ENCODE results near the gene SECISBP2. TPM values are rescaled to one million over a fixed set of nuclear protein-coding genes. Genes with fewer than 3 reads are reported as not detected.

The SECISBP2 gene
- total RNA-seq, 2 donors from 2014 or later, result 43.1 to 76.2 TPM

DNA sequence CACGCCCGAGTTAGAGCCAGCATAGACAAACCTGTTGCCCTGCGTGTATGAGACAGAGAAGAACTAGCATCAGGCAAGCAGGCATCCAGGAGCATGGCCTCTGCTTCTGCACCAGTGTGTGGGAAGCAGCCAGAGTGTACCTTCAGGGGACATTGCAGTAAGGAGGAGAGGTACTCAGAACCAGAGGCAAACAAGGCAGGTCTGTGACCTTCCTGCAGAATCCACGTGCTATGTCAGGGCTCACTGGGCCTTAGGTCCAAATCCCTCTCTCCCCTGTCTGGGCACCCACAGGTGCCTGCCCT lies 63.0 kb downstream of the SECISBP2 start:
- Histone ChIP-seq H3K9me3 (no peaks in the 10 kb centered on the region), H3K27me3 (replicated peaks; ENCODE audit: insufficient read depth) (no peaks in the 10 kb centered on the region), H3K36me3 (peaks cover 0 to 6% of the 10 kb centered on the region in 2 donors), H3K4me3 (no peak overlapping the region), H3K4me1 (replicated peaks) (no peaks in the 10 kb centered on the region), H3K27ac (no peak overlapping the region)
- no peak for DNase-seq (ENCODE audit: low spot score)
- intact Hi-C loops (cut with DNase I), result no loop called here
- WGBS, result 97% methylated on average over 2 of the region's 4 CpGs
- TF ChIP-seq POLR2AphosphoS5 (IDR thresholded peaks at IDR 0.05), result no peak
- no peak for TF ChIP-seq POLR2A (IDR thresholded peaks at IDR 0.05)
- TF ChIP-seq, protein P1, sequence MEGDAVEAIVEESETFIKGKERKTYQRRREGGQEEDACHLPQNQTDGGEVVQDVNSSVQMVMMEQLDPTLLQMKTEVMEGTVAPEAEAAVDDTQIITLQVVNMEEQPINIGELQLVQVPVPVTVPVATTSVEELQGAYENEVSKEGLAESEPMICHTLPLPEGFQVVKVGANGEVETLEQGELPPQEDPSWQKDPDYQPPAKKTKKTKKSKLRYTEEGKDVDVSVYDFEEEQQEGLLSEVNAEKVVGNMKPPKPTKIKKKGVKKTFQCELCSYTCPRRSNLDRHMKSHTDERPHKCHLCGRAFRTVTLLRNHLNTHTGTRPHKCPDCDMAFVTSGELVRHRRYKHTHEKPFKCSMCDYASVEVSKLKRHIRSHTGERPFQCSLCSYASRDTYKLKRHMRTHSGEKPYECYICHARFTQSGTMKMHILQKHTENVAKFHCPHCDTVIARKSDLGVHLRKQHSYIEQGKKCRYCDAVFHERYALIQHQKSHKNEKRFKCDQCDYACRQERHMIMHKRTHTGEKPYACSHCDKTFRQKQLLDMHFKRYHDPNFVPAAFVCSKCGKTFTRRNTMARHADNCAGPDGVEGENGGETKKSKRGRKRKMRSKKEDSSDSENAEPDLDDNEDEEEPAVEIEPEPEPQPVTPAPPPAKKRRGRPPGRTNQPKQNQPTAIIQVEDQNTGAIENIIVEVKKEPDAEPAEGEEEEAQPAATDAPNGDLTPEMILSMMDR (IDR thresholded peaks at IDR 0.05), result no peak

DNA sequence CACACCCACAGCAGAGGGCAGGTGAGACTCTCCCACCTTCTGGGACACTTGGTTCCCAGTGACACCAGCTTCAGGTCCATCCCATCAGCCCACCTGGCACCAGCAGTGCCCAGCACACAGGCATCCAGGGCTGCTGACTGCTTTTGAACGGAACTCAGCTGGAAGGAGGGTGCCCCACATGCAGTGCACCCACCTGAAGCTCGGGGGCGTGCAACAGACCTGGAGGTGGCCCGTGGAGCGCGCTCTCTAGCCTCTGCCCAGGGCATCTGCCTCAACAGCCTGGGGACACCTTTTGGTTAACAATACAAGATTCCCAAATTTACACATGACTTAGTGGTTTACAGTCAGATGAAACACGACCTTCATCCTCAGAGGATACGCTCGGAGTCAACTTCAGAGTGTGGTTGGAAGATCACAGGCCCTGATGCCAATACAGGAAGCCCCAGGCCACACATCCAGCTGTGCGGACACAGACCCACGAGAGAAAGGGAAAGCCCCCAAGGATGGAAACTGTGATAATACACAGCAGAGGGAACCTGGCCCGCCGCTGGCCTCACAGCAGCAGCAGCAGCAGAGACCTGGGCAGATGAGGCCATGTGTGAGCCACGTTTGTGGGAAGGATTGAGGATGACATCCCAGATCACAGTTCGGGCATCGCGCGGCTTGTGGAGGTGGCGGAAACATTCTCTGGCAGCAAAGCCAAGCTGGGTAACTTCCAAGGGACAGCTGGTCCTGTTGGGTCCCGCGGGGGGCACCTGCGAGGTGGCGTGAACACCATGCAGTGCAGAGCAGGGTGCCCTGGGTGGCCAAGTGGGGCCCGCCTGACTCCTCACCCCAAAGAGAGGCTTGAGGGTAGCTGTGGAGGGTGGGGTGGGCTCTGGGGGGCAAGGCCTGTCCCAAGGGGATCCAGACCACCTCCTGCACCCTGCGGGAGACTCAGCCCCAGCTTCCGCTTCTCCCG lies 64.0 kb downstream of the SECISBP2 start:
- TF ChIP-seq POLR2AphosphoS5 (IDR thresholded peaks at IDR 0.05), result no peak
- TF ChIP-seq, protein P1 (IDR thresholded peaks at IDR 0.05), result no peak
- no peak for TF ChIP-seq POLR2A (IDR thresholded peaks at IDR 0.05)
- no peak for DNase-seq (ENCODE audit: low spot score)
- no peaks in the 10 kb centered on the region for H3K27me3 ChIP-seq (replicated peaks; ENCODE audit: insufficient read depth)
- peaks cover 0 to 6% of the 10 kb centered on the region in 2 donors for H3K36me3 ChIP-seq
- no peaks in the 10 kb centered on the region for H3K4me1 ChIP-seq (replicated peaks)
- H3K4me3 ChIP-seq, result no peak overlapping the region
- no peaks in the 10 kb centered on the region for H3K9me3 ChIP-seq
- 82% methylated on average over 22 of the region's 27 CpGs for WGBS
- H3K27ac ChIP-seq, result no peak overlapping the region
- intact Hi-C loops (cut with DNase I), result no loop called here

DNA sequence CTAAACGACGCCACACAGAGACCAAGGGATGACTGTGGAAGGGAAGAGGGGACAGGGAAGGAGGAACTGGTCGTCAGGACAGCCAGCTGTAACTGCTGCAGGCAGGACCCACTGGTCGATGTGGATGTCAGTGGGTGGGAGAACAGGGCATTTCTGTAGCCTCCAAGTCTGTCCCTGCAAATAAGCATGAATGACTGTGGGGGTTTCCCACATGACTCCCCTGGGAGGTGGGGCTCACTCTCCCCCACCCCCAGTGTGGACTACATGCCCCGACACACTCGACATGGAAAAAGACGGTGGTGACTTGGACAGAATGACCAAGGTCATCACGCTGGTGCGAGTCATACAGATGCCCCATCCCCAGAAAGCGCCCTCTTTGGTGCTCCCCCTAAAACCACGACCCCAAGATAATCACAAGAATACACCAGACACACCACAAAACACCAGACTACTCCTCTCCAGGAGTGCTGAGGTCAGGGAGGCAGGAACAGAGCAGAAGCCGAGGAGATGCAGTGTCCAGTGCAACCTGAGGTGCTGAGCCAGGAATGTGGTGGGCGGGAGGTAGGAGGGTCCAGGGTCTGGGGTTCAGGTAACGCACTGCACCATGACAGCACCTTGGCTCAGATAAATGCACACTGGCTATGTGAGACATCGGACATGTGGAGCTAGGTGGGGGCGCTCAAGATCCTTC lies 64.9 kb downstream of the SECISBP2 start:
- Histone ChIP-seq H3K4me3 (no peak overlapping the region), H3K9me3 (no peaks in the 10 kb centered on the region), H3K4me1 (replicated peaks) (no peaks in the 10 kb centered on the region), H3K27me3 (replicated peaks; ENCODE audit: insufficient read depth) (no peaks in the 10 kb centered on the region), H3K27ac (no peak overlapping the region), H3K36me3 (peaks cover 0 to 2% of the 10 kb centered on the region in 2 donors)
- TF ChIP-seq POLR2A (IDR thresholded peaks at IDR 0.05) (no peak), POLR2AphosphoS5 (IDR thresholded peaks at IDR 0.05) (no peak)
- TF ChIP-seq, protein P1 (IDR thresholded peaks at IDR 0.05), result no peak
- no peak for DNase-seq (ENCODE audit: low spot score)
- 83% methylated on average over 16 of the region's 16 CpGs for WGBS
- intact Hi-C loops (cut with DNase I), result no loop called here

DNA sequence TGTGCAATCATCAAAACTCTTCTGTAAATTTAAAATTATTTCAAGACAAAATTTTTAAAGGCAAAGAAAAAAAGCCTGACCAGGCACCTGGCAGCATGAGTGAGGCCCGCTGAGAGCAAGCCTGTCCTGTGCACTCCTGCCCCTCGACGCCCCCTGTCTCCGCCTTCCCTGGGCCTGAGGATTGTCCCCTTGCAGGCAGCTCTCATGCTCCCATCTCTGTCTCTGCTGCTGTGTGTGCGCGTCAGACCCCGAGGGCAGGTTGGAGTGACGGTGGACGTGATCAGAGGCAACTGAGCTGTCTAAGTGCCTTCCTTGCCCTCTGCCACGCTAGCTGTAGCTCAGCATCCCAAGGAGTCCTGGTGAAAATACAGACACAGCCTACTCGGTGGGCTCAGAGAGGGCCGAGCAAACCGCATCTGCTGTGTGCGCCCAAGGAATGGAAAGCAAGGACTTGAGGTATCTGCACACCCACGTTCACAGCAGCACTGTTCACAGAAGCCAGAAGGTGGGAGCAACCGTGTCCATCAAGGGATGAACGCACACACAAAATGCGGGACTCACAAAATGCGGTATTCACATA lies 65.5 kb downstream of the SECISBP2 start:
- H3K4me3 ChIP-seq, result no peak overlapping the region
- no peak overlapping the region for H3K27ac ChIP-seq
- no peak for TF ChIP-seq POLR2A (IDR thresholded peaks at IDR 0.05)
- peaks cover 0 to 2% of the 10 kb centered on the region in 2 donors for H3K36me3 ChIP-seq
- WGBS, result 91% methylated on average over 19 of the region's 19 CpGs
- H3K27me3 ChIP-seq (replicated peaks; ENCODE audit: insufficient read depth), result no peaks in the 10 kb centered on the region
- H3K4me1 ChIP-seq (replicated peaks), result no peaks in the 10 kb centered on the region
- H3K9me3 ChIP-seq, result no peaks in the 10 kb centered on the region
- no peak for DNase-seq (ENCODE audit: low spot score)
- intact Hi-C loops (cut with DNase I), result no loop called here

DNA sequence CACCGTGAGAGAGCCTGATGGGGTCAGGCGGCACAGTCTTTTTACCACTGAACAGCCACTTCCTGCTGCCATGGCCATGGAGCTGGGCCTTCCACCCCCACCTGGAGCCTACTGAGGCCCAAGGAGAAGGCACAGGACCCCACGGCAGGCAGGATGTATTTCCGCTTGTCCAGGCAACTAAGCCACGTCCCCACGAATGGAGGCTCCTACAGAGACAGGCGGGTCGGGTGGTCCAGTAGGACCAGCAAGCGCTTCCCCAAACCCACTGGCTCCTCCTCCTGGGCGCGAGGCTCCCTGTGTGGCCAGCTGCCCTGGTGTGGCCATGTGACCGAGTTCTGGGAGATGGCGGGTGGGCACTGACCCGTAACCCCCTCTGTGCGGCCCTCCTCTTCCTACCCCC lies 66.5 kb downstream of the SECISBP2 start:
- H3K4me3 ChIP-seq, result no peak overlapping the region

More for the DNA sequence above, 66.5 kb downstream of the SECISBP2 start:
- Histone ChIP-seq H3K27ac (no peak overlapping the region), H3K9me3 (no peaks in the 10 kb centered on the region), H3K36me3 (peaks cover 0 to 2% of the 10 kb centered on the region in 2 donors), H3K4me1 (replicated peaks) (no peaks in the 10 kb centered on the region), H3K27me3 (replicated peaks; ENCODE audit: insufficient read depth) (no peaks in the 10 kb centered on the region)
- TF ChIP-seq POLR2AphosphoS5 (IDR thresholded peaks at IDR 0.05), result no peak
- TF ChIP-seq, protein P1 (IDR thresholded peaks at IDR 0.05), result no peak
- 95% methylated on average over 10 of the region's 15 CpGs for WGBS
- no peak for DNase-seq (ENCODE audit: low spot score)
- intact Hi-C loops (cut with DNase I), result no loop called here
